NCI-H146 treated with DMSO at 0.1 percent for 48 hours (cell line): ENCODE data around the gene ADM5.
"Not testable (repeated sequence)": the region's sequence is repeated elsewhere in the genome, so short reads cannot be mapped to it uniquely, and the experiment has no call there.

ENCODE experiments used
- DNase-seq: peaks from one replicate; lab custom pipeline; 2025; ENCODE audit not compliant: unreplicated experiment; lab: John Stamatoyannopoulos, UW

ADM5 gene

DNA sequence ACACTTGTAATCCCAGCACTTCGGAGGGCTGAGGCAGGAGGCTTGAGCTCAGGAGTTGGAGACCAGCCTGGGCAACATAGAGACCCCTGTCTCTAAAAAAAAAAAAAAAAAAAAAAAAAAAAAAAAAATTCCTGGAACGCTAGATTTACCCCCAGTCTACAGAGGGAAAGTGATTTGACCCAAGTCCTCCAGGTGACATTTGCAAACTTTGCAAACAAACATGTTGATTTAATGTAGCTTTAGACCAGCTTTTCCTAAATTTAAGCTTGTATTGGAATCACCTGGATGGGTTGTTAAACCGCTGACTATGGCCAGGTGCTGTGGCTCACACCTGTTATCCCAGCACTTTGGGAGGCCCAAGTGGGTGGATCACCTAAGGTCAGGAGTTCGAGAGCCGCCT lies 10.0 kb downstream of the ADM5 start:
- no peak for DNase-seq

DNA sequence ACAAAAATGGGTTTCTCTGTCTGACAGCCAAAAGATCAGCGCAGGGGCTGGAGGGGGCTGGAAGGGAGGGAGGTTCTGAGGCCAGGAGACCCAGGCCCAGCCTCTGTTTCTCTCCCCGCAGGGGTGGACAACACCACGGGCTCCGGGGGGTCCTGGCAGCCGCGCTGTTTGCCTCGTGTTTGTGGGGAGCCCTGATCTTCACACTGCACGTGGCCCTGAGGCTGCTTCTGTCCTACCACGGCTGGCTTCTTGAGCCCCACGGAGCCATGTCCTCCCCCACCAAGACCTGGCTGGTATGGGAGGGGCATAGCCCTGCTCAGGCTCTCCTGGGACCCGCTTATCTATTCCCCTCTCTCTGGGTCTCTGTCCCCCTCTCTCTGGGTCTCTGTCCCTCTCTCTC lies 11.2 kb downstream of the ADM5 start:
- DNase-seq = no peak

DNA sequence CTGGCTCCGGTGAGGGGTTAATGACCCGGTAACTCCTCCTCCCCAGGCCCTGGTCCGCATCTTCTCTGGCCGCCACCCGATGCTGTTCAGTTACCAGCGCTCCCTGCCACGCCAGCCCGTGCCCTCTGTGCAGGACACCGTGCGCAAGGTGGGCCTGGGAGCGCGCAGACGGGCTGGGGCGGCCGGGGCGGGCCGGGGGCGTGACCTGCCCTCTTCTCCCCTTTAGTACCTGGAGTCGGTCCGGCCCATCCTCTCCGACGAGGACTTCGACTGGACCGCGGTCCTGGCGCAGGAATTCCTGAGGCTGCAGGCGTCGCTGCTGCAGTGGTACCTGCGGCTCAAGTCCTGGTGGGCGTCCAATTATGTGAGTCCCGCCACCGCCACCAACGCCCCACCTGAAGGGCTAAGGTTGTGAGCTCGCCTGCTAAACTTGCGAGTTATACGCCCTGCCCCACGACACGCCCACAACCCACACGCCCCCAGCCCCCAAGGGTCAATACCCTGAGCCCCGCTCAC lies 11.9 kb downstream of the ADM5 start:
- DNase-seq = no peak

DNA sequence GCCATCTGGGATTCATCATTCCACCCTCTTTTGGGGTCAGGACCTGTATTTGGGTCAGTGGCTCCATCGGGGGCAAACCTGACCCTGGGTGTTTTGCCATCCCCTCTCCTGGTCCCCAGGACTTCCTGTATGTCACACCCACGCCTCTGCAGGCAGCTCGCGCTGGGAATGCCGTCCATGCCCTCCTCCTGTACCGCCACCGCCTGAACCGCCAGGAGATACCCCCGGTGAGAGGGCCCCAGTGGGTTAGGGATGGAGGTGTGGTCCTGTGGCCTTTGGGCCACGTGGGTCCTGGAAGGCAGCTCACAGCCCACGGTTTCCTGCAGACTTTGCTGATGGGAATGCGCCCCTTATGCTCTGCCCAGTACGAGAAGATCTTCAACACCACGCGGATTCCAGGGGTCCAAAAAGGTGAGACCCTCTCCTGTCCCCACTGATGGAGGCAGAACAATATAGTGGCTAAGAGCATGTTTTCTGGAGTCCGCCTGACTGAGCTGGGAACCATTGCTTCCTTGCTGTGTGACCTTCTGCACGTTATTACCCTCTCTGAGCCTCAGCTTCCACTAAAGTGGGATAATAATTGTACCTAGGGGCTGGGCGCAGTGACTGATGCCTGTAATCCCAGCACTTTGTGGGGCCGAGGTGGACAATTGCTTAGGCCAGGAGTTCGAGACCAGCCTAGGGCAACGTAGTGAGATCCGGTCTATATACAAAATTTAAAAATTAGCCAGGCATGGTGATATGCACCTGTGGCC lies 15.7 kb downstream of the ADM5 start:
- DNase-seq = no peak

DNA sequence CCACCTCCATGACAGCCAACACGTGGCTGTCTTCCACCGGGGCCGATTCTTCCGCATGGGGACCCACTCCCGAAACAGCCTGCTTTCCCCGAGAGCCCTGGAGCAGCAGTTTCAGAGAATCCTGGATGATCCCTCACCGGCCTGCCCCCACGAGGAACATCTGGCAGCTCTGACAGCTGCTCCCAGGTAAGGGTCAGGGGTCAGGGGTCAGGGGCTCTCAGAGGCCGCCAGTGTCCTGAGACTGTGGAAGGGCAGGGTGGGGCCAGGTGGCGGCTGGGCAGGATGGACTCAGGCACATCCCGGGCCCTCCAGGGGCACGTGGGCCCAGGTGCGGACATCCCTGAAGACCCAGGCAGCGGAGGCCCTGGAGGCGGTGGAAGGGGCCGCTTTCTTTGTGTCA lies 16.5 kb downstream of the ADM5 start:
- DNase-seq = no peak

DNA sequence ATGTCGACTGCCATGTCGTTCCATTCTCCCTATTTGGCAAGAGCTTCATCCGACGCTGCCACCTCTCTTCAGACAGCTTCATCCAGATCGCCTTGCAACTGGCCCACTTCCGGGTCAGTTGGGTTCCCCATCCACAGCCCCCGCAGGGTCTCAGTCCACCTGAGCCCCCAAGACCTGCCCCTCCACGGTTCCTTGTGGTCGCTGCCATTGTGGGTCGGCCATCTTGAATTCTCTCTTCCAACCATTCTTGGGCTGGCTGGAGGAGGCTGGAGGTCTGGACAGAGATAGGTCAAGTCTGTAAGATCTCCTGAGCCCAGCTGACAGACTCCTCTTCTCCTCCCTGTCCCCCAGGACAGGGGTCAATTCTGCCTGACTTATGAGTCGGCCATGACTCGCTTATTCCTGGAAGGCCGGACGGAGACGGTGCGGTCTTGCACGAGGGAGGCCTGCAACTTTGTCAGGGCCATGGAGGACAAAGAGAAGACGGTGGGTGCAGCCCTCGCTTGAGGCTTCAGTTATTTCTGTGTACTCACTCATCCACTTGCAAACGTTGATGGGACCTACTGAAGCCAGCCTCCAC lies 21.1 kb downstream of the ADM5 start:
- no peak for DNase-seq

DNA sequence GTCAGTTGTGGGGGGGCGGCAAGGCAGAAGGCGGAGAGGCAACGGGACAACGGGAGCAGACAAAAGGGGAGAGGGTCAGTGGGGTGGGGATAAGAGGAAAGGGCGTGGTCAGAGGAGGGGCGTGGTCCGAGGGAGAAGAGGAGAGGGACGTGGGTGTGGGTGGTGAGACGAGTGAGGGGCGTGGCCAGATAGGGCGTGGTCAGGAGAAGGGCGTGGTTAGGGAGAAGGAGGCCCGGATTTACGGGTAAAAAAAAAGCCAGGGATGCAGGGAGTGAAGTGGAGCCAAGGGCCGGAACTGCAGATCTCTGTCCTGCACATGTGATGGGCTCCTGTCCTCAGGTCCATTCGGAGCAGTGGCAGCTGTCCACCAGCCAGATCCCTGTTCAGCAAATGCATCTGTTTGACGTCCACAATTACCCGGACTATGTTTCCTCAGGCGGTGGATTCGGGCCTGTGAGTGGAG lies 23.0 kb downstream of the ADM5 start:
- DNase-seq = no peak

DNA sequence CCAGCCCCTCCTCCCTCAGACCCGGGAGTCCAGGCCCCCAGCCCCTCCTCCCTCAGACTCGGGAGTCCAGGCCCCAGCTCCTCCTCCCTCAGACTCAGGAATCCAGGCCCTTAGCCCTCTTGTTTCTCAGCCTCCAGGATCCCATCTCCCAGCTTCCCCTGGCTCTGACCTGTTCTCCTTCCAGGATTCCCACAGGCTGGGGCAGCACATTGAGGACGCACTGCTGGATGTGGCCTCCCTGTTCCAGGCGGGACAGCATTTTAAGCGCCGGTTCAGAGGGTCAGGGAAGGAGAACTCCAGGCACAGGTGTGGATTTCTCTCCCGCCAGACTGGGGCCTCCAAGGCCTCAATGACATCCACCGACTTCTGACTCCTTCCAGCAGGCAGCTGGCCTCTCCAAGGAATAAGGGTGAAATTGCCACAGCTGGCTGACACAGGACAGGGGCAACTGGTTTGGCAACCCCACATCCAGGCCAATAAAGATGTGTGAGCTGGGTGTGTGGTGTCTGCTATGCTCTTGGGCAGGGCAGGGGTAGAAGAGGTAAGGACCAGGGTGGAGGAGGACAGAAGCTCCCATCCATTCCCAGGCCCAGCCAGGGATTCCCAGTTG lies 23.9 kb downstream of the ADM5 start:
- no peak for DNase-seq

DNA sequence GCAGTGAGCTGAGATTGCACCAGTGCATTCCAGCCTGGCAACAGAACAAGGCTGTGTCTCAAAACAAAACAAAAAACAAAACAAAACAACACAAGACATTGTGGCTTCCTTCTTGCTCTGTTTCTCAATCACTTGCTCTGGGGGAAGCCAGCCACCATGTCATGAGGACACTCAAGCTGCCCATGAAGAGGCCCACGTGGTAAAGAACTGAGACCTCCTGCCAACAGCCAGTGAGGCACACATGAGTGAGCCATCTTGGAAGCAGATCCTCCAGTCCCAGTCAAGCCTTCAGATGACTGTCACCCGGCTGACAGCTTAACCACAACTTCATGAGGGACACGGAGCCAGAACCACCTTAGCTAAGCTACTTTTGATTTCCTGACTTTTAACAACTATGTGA lies 26.8 kb downstream of the ADM5 start:
- no peak for DNase-seq

DNA sequence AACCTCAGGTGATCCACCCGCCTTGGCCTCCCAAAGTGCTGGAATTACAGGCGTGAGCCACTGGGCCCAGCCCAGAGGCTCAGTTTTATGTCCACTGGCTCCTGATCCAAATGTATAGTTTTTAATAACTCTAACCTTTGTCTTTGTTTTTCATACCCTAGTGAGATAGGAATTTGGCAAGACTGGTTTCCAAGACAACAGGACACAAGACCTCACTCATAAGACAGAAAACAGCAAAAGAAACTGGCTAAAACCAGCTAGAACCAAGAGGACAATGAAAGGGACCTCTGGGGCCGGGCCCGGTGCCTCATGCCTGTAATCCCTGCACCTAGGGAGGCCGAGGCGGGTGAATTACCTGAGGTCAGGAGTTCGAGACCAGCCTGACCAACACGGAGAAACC lies 29.1 kb downstream of the ADM5 start:
- no peak for DNase-seq

DNA sequence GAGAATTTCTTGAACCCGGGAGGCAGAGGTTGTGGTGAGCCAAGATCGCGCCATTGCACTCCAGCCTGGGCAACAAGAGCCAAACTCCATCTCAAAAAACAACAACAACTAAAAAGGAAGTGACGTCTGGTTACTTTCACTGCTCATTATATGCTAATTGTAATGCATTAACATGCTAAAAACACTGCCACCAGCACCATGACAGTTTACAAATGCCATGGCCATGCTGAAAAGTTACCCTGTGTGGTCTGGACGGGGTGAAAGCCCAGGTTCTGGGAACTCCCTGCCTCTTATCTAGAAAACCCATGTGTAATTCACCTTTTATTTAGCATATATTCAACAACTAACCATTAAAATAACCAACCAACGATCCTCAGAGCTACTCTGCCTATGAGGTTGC lies 29.6 kb downstream of the ADM5 start:
- DNase-seq = no peak

DNA sequence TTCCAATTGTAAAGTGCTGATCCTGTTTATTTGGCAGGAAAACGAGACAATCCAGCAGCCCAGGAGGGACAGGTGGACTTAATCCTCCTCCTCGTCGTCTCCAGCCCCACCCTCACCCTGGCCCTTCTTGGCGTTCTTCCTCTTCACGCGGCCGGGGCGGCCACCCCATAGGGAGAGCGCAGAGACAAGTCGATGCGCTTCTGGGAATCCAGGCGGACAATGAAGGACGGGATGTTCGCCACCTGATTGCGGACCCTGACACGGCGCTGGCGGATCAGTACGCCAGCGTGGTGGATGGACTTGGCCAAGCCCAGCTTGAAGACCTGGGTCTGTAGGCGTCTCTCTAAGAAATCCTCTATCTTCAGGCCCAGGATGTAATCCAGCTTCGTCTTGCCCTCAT lies 30.0 kb downstream of the ADM5 start:
- not testable (repeated sequence) for DNase-seq

DNA sequence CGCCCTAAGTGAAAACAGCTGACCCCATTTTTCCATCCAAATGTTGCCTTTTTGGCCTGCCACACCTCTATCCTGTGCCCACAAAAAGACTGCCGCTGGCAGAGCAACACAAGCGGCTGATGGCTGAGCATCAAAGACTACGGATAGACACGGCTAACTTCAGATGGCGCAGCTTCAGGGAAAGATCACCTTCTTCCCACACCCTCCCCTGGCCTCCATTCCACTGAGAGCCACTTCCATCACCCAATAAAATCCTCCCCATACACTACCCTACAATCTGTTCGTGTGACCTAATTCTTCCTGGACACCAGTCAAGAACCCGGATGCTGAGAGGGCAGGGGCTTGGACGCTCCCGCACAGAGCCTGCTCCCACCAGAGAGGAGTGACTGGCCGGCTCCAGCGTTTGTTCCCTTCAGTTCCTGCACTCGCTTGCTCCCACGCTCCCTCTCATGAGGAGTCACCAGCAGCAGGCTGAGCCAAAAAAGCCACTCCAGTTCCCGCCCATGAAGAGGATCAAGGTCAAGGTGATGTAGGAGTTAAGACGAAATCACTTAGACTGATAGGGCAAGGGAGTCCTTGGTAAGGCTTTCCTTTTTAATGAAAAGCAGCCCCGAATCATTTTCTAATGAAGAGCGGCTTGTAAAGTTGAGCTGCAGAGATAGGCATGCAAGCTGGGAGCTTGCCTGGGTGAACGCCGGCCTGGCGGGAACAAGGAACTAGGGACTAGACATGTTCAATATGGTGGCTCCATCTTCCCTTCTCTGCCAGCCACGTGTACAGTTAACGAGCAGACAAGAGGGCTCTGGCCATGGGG lies 38.0 kb downstream of the ADM5 start:
- DNase-seq = no peak

DNA sequence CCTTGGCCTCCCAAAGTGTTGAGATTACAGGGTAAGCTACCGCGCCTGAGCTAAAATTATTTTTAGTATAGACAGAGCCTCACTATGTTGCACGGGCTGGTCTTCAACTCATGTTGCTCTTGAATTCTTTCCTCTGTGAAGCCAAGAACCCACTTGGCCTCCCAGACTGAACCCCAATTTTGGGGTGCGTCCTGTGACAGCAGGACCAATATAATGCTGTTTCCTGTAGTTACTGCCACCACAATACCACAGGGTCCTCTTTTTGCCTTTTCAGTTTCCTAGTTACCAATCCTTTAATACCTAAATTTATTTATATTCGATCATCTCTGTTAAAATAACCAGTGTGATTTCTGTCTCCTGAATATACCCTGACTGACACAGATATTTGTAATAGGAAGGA lies 40.8 kb downstream of the ADM5 start:
- no peak for DNase-seq

DNA sequence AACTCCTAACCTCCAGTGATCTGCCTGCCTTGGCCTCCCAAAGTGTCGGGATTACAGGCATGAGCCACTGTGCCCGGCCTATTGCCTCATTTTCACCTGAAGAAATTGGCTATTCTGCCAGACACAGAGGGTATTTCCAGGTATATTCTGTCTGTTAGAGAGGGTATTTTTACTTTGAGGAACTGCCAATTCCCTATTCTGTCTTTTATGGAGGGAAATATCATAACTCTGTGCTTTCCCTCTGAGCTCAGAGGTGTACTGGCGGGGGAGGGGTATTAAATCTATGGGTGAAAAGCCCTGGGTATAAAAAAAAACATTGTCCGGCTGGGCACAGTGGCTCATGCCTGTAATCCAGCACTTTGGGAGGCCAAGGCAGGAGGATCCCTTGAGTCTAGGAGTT lies 48.9 kb downstream of the ADM5 start:
- DNase-seq = no peak

DNA sequence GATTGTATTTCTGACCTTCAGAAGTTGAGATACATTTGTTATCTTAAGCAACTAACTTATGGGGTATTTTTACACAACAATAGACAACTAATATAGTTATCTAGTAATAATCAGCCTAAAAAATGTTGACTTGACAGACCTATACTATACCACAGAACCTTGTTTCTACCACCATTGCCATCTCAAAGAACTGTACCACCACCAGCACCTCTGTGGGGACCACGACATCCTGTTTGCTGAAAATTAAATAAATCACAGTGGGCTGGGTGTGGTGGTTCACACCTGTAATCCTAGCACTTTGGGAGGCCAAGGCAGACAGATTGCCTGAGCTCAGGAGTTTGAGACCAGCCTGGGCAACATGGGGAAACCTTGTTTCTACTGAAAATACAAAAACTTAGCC lies 49.7 kb downstream of the ADM5 start:
- no peak for DNase-seq

DNA sequence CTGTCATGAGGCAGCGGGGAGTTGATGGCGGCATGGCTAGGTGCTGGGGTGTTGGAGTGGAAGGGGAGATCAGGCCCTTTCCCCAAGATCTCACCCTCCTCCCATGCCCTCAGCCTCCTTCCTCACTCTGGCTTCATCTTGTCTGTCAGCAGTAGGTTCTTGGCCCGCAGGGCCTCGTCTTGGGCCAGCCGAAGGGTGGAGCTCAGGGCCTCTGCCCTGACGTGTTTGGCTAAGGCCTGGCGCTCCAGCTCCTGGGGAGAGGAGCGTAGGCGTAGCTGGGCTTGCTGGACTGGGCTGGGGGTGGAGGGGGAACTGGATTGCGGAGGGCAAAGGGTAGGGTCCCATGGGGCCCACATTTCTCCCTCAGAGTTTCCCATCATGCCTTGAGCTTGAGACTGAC lies 50.5 kb downstream of the ADM5 start:
- no peak for DNase-seq
